ENCODE measurements around the gene MAP4K4. TPM values are rescaled to one million over a fixed set of nuclear protein-coding genes. Genes with fewer than 3 reads are reported as not detected.

The MAP4K4 gene
- total and polyA plus RNA-seq, 2 experiments from 2014 or later, result 59.1 to 84.4 TPM

DNA sequence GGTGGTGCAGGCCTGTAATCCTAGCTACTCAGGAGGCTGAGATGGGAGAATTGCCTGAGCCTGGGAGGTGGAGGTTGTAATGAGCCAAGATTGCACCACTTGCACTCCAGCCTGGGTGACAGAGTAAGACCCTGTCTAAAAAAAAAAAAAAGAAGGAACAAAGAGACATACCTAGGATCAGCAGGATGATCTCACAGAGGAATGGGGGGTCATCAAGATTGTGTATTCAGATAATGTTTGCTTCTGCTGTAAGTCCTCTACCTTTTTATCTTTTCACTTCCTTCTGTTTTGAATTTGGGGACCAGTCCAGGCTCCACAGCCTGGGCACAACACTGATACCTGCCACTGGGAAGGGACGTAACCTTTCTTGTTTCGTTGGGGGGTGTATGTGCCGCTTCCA lies 53.2 kb downstream of the MAP4K4 start:
- no peaks in the 10 kb centered on the region for H3K9me2 ChIP-seq (replicated peaks; ENCODE audit: insufficient read depth)
- H3K36me3 ChIP-seq (replicated peaks; ENCODE audit: insufficient read depth, low read depth), result no peaks in the 10 kb centered on the region
- H3K79me2 ChIP-seq, result peaks cover 82% of the 10 kb centered on the region
- H4K20me1 ChIP-seq (ENCODE audit: insufficient read depth, poor library complexity, severe bottlenecking), result peaks cover 69% of the 10 kb centered on the region
- no peak overlapping the region for H2AFZ ChIP-seq
- H3K4me2 ChIP-seq, result no peak overlapping the region
- no peak for DNase-seq (ENCODE audit: low spot score)
- H3K27me3 ChIP-seq, result no peaks in the 10 kb centered on the region
- no peaks in the 10 kb centered on the region for H3K9me3 ChIP-seq (ENCODE audit: low read depth)
- no peak overlapping the region for H3K27ac ChIP-seq
- TF ChIP-seq EZH2phosphoT487 (IDR thresholded peaks at IDR 0.05; ENCODE audit: low read depth, severe bottlenecking, unreplicated experiment), result no peak
- TF ChIP-seq, protein P1, sequence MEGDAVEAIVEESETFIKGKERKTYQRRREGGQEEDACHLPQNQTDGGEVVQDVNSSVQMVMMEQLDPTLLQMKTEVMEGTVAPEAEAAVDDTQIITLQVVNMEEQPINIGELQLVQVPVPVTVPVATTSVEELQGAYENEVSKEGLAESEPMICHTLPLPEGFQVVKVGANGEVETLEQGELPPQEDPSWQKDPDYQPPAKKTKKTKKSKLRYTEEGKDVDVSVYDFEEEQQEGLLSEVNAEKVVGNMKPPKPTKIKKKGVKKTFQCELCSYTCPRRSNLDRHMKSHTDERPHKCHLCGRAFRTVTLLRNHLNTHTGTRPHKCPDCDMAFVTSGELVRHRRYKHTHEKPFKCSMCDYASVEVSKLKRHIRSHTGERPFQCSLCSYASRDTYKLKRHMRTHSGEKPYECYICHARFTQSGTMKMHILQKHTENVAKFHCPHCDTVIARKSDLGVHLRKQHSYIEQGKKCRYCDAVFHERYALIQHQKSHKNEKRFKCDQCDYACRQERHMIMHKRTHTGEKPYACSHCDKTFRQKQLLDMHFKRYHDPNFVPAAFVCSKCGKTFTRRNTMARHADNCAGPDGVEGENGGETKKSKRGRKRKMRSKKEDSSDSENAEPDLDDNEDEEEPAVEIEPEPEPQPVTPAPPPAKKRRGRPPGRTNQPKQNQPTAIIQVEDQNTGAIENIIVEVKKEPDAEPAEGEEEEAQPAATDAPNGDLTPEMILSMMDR (IDR thresholded peaks at IDR 0.05; ENCODE audit: poor library complexity), result no peak
- no peak for TF ChIP-seq EZH2 (IDR thresholded peaks at IDR 0.05; ENCODE audit: borderline replicate concordance)
- peaks cover 64% of the 10 kb centered on the region for H3K4me1 ChIP-seq (ENCODE audit: insufficient read depth)
- no peak overlapping the region for H3K4me3 ChIP-seq
- 94% methylated on average over 3 of the region's 3 CpGs for WGBS (ENCODE audit: low lambda C conversion rate, missing lambda C conversion rate)

DNA sequence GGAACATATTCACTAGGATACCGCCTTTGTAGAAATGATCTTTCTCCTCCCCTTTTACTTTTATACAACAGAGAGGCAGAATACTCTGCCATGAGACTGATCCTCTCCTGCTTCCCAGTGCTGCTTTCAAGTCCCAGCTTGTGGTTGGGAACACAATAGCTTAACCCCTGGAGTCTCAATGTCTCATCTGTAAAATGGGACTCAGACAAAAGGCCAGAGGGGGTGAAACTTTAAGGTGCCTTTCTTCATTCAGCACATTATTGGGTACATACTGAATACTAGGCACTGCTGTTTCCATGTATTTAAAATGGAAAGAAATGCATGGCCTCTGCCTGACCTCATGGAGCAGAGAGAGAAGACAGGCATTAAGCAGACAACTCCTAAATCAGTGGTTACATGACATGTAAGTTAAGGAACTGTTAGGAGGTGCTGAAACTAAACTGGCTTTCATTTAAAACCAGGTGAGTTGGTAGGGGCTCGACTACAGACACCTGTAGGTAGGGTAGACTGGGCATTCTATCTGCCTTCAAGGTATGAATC lies 53.8 kb downstream of the MAP4K4 start:
- Histone ChIP-seq H4K20me1 (ENCODE audit: insufficient read depth, poor library complexity, severe bottlenecking) (peaks cover 68% of the 10 kb centered on the region), H3K27me3 (no peaks in the 10 kb centered on the region), H3K79me2 (peaks cover 82% of the 10 kb centered on the region), H3K9me2 (replicated peaks; ENCODE audit: insufficient read depth) (no peaks in the 10 kb centered on the region), H3K9me3 (ENCODE audit: low read depth) (no peaks in the 10 kb centered on the region), H3K4me2 (peak overlapping the region; percentile 5), H3K27ac (no peak overlapping the region), H3K36me3 (replicated peaks; ENCODE audit: insufficient read depth, low read depth) (no peaks in the 10 kb centered on the region), H3K4me1 (ENCODE audit: insufficient read depth) (peaks cover 57% of the 10 kb centered on the region), H3K4me3 (no peak overlapping the region), H2AFZ (no peak overlapping the region)
- 79% methylated on average over 2 of the region's 2 CpGs for WGBS (ENCODE audit: low lambda C conversion rate, missing lambda C conversion rate)
- no peak for DNase-seq (ENCODE audit: low spot score)
- TF ChIP-seq, protein P1 (IDR thresholded peaks at IDR 0.05; ENCODE audit: poor library complexity), result no peak
- no peak for TF ChIP-seq EZH2 (IDR thresholded peaks at IDR 0.05; ENCODE audit: borderline replicate concordance)
- no peak for TF ChIP-seq EZH2phosphoT487 (IDR thresholded peaks at IDR 0.05; ENCODE audit: low read depth, severe bottlenecking, unreplicated experiment)

DNA sequence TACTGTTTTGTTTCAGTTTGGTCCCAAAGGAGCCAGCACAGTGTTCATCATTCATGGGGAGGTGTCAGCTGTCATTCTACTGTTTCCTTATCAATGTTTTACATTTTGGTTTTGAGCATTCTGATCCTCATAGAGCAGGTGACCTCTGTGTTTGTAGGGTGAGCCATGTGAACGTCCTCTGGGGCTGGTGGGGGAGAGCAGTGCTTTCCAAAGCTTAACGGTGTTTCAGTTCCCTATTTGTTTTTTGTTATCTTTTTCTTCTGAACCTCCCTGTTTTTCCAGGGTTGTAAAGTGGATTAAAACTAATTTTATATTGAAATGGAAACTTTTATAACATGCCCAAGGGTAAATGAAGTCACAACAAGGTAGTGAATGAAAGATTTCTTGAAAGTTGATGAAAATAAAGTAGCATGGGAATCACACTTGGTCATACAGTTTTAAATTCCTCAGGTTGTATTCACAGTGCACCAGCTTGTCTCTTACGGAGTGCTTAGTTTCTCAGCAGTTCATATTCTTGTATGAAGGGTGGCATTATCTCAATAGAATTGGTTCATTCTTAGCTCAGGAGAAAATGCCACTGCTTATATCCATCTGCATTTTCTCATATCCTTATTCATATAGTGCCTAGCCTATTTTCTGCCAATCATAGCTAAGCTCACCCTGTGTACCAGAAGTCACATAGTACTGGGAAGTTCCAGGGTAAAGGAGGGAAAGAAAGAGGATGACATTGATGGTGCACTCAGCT lies 54.5 kb downstream of the MAP4K4 start:
- H3K27ac ChIP-seq, result peak overlapping the region; percentile 20
- no peak overlapping the region for H2AFZ ChIP-seq
- peaks cover 82% of the 10 kb centered on the region for H3K79me2 ChIP-seq
- peaks cover 61% of the 10 kb centered on the region for H4K20me1 ChIP-seq (ENCODE audit: insufficient read depth, poor library complexity, severe bottlenecking)
- H3K36me3 ChIP-seq (replicated peaks; ENCODE audit: insufficient read depth, low read depth), result no peaks in the 10 kb centered on the region
- peaks cover 50% of the 10 kb centered on the region for H3K4me1 ChIP-seq (ENCODE audit: insufficient read depth)
- no peak overlapping the region for H3K4me3 ChIP-seq
- no peaks in the 10 kb centered on the region for H3K27me3 ChIP-seq
- peak overlapping the region; percentile 5 for H3K4me2 ChIP-seq
- 39% methylated on average over 3 of the region's 3 CpGs for WGBS (ENCODE audit: low lambda C conversion rate, missing lambda C conversion rate)
- no peak for TF ChIP-seq EZH2 (IDR thresholded peaks at IDR 0.05; ENCODE audit: borderline replicate concordance)
- TF ChIP-seq, protein P1 (IDR thresholded peaks at IDR 0.05; ENCODE audit: poor library complexity), result no peak
- no peak for TF ChIP-seq EZH2phosphoT487 (IDR thresholded peaks at IDR 0.05; ENCODE audit: low read depth, severe bottlenecking, unreplicated experiment)
- no peak for DNase-seq (ENCODE audit: low spot score)
- no peaks in the 10 kb centered on the region for H3K9me3 ChIP-seq (ENCODE audit: low read depth)
- no peaks in the 10 kb centered on the region for H3K9me2 ChIP-seq (replicated peaks; ENCODE audit: insufficient read depth)
